ENCODE results near the gene ZNF324. TPM values are rescaled to one million over a fixed set of nuclear protein-coding genes. Genes with fewer than 3 reads are reported as not detected.

ZNF324 gene
- total RNA-seq, 4 donors from 2014 or later: 10.3 to 20.7 (median 18.1) TPM

GRCh38 chr19:58492265-58492664, 25.4 kb downstream of the ZNF324 start:
- no peak for ATAC-seq
- WGBS, 2 donors (ENCODE audit: low coverage in 1 of 2): 69 to 94% methylated on average over 7 to 9 of the region's 14 CpGs
- no peak overlapping the region for H3K4me3 ChIP-seq
- no peaks in the 10 kb centered on the region for H3K4me1 ChIP-seq
- no peaks in the 10 kb centered on the region for H3K27me3 ChIP-seq
- H3K27ac ChIP-seq: no peak overlapping the region
- TF ChIP-seq, protein P1, sequence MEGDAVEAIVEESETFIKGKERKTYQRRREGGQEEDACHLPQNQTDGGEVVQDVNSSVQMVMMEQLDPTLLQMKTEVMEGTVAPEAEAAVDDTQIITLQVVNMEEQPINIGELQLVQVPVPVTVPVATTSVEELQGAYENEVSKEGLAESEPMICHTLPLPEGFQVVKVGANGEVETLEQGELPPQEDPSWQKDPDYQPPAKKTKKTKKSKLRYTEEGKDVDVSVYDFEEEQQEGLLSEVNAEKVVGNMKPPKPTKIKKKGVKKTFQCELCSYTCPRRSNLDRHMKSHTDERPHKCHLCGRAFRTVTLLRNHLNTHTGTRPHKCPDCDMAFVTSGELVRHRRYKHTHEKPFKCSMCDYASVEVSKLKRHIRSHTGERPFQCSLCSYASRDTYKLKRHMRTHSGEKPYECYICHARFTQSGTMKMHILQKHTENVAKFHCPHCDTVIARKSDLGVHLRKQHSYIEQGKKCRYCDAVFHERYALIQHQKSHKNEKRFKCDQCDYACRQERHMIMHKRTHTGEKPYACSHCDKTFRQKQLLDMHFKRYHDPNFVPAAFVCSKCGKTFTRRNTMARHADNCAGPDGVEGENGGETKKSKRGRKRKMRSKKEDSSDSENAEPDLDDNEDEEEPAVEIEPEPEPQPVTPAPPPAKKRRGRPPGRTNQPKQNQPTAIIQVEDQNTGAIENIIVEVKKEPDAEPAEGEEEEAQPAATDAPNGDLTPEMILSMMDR (IDR thresholded peaks at IDR 0.05): no peak
- TF ChIP-seq EP300 (IDR thresholded peaks at IDR 0.05) (no peak), POLR2A (IDR thresholded peaks at IDR 0.05) (no peak), POLR2AphosphoS5 (IDR thresholded peaks at IDR 0.05) (no peak)
- H3K9me3 ChIP-seq: no peaks in the 10 kb centered on the region
- no peaks in the 10 kb centered on the region for H3K36me3 ChIP-seq

DNA sequence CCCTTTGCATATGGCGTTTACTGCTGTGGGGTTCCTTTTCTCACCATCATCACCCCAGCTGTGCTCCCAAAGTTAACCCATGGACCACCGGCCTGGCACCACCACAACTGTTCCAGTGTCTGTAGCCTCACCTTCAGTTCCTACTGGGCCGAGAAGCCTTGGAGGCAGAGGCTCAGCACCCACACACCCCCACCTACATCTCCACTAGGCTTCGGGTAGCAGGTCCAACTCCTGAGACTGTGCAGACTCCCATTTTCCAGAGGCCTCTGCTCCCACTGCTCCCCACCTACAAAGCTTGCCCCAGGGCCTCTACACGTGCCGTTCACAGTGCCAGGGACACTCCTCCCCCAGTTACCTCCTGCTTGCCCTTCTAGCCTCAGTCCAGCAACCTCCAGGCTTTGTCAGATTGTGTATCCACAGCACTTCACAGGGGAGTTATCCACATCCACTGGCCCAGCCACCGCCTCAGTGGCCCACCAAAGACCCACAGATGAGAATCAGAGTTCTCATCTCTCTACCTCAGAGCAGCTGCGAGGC, 30.8 kb downstream of the ZNF324 start:
- WGBS, 2 donors (ENCODE audit: low coverage in 1 of 2): 75 to 86% methylated on average over 1 to 6 of the region's 8 CpGs
- Histone ChIP-seq H3K27ac (no peak overlapping the region), H3K27me3 (no peaks in the 10 kb centered on the region), H3K36me3 (no peaks in the 10 kb centered on the region), H3K4me3 (no peak overlapping the region), H3K4me1 (peaks cover 0 to 26% (median 18%) of the 10 kb centered on the region in 3 donors), H3K9me3 (no peaks in the 10 kb centered on the region)
- TF ChIP-seq POLR2AphosphoS5 (IDR thresholded peaks at IDR 0.05) (no peak), EP300 (IDR thresholded peaks at IDR 0.05) (no peak), POLR2A (IDR thresholded peaks at IDR 0.05) (no peak)
- TF ChIP-seq, protein P1 (IDR thresholded peaks at IDR 0.05): no peak
- no peak for ATAC-seq

- H3K4me1 ChIP-seq: peaks cover 0 to 26% (median 18%) of the 10 kb centered on the region in 3 donors
- no peaks in the 10 kb centered on the region for H3K27me3 ChIP-seq
- no peak for ATAC-seq
- H3K4me3 ChIP-seq: peak overlapping the region; percentile 3 to 59
- 75% methylated on average over 7 of the region's 22 CpGs; no CpG with 5 or more reads in 1 of the 2 donors for WGBS, 2 donors (ENCODE audit: low coverage in 1 of 2)
- H3K36me3 ChIP-seq: no peaks in the 10 kb centered on the region
- peak overlapping the region in 3 of 4 donors; percentile 65 to 87 (median 80) for H3K27ac ChIP-seq
- no peaks in the 10 kb centered on the region for H3K9me3 ChIP-seq
- TF ChIP-seq POLR2AphosphoS5 (IDR thresholded peaks at IDR 0.05): no peak
- TF ChIP-seq, protein P1 (IDR thresholded peaks at IDR 0.05): no peak
- no peak for TF ChIP-seq EP300 (IDR thresholded peaks at IDR 0.05)
- no peak for TF ChIP-seq POLR2A (IDR thresholded peaks at IDR 0.05)
Measured at GRCh38 chr19:58498316-58499020, 31.6 kb downstream of the ZNF324 start.

- WGBS, 2 donors (ENCODE audit: low coverage in 1 of 2): 1 to 11% methylated on average over 3 to 25 of the region's 60 CpGs
- Histone ChIP-seq H3K27me3 (no peaks in the 10 kb centered on the region), H3K36me3 (no peaks in the 10 kb centered on the region), H3K27ac (peak overlapping the region; percentile 50 to 87 (median 82)), H3K4me3 (peak overlapping the region; percentile 56 to 59), H3K4me1 (peaks cover 0 to 26% (median 18%) of the 10 kb centered on the region in 3 donors), H3K9me3 (no peaks in the 10 kb centered on the region)
- ATAC-seq: peak; percentile 100
- peak; percentile 80 for TF ChIP-seq POLR2AphosphoS5 (IDR thresholded peaks at IDR 0.05)
- no peak for TF ChIP-seq POLR2A (IDR thresholded peaks at IDR 0.05)
- TF ChIP-seq, protein P1 (IDR thresholded peaks at IDR 0.05): peak in 3 of 4 experiments; percentile 27 to 48 (median 40)
Measured at GRCh38 chr19:58499021-58499927, 32.4 kb downstream of the ZNF324 start.

Data from gastroesophageal sphincter (tissue), 4 donors.